GM21390 (cell line): Measurements from ENCODE around the gene ZNF432.
A peak's percentile ranks its signal among the peaks of the same experiment; 100 is the strongest.
"Not testable (repeated sequence)": the region's sequence is repeated elsewhere in the genome, so short reads cannot be mapped to it uniquely, and the experiment has no call there.

Source experiments
- ATAC-seq: cut with Tn5 transposase; IDR thresholded peaks from one replicate; pipeline ENCODE4 v1.9.1; 2021; ENCODE audit not compliant: unreplicated experiment

The ZNF432 gene

DNA sequence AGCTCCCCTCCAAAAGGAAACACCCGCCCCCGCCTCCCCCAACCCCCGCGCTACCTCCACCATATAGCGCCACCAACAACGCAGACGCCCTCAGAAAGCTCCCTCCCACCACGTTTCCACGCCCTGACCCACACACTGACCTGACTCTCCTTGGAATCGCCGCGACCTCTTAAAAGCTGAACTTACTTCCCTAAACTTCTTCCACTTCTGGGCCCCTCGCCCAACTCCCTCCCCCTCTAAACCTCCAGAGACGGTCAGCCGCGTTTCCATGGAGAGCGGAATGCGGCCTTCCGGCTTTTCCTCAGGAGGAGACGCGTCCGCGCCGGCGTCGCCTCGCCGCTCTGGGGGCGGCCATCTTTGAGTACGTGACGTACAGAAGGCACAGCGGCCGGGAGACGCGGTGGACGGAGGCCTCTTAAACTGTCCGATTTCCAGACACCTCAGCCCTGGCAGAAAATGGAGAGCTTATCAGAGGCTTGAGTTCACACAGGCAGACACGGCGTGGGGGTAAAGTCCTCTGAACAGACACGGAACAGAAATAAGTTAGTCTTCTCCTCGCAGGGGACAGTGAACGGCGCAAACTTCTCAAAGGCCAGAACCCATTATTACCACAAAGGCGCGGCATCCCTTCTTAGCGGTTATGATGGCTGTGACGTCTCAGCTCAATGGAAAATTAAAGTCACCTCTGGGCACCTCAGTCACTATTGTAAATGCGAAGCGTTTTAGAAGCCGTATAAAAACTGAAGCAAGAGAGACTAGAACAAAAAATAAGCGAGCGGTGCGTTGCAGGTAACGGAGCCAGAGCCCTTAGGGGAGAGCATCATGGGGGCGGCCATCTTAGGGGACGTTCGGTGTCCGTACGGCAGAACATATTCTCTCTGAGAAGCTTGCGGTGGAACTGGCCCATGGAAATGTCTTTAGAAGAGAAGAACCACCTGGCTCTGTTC lies at the start of gene ZNF432:
ZNF432 (minus strand) TSS at position 284 of the 947 bp plus-strand sequence. CDS start 1,970 bp downstream, outside the sequence.
- peak; percentile 87 for ATAC-seq

DNA sequence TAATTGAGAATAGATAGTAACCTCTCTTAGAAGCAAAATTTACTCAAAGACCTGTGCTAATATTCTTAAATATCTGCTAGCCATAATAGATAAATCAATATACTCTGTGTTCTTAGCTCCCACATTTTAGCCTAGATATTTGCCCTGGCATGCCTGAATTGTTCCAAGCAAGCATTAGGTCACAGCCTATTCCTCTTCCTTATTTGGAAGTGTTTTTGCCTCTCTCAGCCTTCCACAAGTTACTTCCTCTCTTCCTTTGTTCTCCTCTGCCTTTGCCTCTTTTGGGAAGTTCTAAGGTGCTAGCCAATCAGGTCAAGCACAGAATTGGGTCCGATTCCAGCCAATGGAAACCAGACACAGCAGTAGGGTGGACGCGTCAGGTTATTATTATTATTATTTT lies 47.8 kb upstream of the ZNF432 start:
- ATAC-seq = not testable (repeated sequence)

GRCh38 chr19:52095172-52096014 lies 46.8 kb upstream of the ZNF432 start, which contains the start of gene ZNF841:
TSS of gene ZNF841 (minus strand) at chr19:52095765. CDS start at chr19:52084801, 10,964 bp downstream.
- peak; percentile 96 for ATAC-seq

GRCh38 chr19:52094526-52095130 lies 46.0 kb upstream of the ZNF432 start:
- no peak for ATAC-seq

DNA sequence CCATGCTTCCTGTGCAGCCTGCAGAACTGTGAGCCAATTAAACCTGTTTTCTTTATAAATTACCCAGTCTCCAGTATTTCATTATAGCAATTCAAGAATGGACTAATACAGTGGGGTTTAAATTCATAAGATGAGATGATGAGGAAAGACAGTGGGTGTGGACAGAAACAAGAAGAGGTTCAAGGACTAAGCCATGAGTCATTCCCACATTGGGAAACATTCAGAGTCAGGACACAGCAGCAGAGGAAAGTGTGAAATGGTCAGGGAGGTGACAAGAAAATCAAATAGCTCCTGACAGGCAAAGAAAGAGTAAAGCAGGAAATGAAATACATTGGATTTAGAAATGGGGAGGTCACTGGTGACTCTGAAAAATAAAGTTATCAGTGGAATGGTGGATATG lies 37.8 kb upstream of the ZNF432 start:
- no peak for ATAC-seq

DNA sequence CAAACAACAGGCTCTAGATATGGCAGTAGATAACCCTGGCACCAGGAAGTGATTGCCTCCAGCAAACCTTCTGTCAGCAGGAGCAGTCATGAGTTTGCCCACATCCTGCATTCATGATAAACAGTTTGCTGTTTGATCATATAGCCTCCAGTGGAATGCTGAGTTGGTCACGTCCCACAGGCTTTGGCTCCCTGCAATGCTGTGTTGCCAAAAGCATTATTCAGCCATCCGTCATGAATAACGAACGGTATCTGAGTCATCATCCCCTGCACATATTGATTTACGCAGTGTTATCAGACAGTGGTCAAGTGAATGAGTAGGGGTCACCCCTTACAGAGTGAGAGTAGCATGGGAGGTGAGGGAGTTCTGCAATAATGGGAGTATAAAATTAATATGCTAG lies 21.9 kb upstream of the ZNF432 start:
- ATAC-seq = no peak

- ATAC-seq = no peak
Measured at GRCh38 chr19:52069653-52070052, 21.0 kb upstream of the ZNF432 start.

DNA sequence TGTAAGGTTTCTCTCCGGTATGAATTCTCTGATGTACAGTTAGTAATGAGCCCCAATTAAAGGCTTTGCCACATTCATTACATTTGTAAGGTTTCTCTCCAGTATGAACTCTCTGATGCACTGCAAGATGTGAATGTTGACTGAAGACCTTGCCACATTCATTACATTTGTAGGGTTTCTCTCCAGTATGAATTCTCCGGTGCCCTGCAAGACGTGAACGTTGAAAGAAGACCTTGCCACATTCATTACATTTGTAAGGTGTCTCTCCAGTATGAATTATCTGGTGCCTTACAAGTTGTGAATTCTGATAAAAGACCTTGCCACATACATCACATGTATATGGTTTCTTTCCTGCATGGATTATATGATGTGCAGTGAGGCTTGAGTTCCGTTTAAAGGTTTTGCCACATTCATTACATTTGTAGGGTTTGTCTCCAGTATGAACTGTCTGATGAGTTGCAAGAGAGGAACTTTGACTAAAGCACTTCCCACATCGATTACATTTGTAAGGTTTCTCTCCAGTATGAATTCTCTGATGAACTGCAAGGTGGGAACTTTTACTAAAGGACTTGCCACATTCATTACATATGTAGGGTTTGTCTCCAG lies 17.7 kb upstream of the ZNF432 start:
- no peak for ATAC-seq

GRCh38 chr19:52065399-52065798 lies 16.8 kb upstream of the ZNF432 start:
- ATAC-seq = no peak

DNA sequence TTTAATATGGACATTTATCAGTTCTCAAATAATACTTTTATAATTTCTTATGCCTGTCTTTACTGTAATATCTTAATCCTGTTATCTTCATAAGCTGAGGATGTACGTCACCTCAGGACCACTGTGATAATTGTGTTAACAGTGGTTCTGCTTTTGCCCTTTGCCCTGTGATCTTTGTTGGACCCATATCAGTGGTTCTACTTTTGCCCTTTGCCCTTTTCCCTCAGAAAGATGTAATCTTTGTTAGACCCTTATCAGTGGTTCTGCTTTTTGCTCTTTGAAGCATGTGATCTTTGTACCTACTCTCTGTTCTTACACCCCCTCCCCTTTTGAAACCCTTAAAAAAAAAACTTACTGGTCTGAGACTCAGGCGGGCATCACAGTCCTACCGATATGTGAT lies 7.8 kb upstream of the ZNF432 start:
- ATAC-seq = not testable (repeated sequence)

- not testable (repeated sequence) for ATAC-seq
Measured at GRCh38 chr19:52051736-52052135, 3.1 kb upstream of the ZNF432 start.

GRCh38 chr19:52039169-52039568 lies 9.5 kb downstream of the ZNF432 start:
- no peak for ATAC-seq

GRCh38 chr19:52034051-52034728 lies 14.4 kb downstream of the ZNF432 start:
- ATAC-seq = no peak

DNA sequence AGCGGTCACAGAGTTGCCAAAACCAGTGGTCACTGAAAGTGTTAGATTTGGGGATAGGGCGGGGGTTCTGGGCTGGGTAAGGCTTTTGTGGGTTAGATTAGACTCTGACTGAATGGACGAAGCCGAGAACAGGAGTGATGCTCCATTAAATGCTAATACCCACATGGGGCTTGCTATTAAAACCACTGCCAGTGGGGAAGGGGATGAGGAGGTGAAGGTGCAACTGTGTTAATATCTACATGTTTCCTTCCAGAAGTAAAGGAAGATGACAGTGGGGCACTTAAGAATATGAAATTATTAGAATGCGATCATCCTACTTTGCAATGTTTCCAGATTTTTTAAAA lies 19.9 kb downstream of the ZNF432 start:
- ATAC-seq = peak; percentile 21

DNA sequence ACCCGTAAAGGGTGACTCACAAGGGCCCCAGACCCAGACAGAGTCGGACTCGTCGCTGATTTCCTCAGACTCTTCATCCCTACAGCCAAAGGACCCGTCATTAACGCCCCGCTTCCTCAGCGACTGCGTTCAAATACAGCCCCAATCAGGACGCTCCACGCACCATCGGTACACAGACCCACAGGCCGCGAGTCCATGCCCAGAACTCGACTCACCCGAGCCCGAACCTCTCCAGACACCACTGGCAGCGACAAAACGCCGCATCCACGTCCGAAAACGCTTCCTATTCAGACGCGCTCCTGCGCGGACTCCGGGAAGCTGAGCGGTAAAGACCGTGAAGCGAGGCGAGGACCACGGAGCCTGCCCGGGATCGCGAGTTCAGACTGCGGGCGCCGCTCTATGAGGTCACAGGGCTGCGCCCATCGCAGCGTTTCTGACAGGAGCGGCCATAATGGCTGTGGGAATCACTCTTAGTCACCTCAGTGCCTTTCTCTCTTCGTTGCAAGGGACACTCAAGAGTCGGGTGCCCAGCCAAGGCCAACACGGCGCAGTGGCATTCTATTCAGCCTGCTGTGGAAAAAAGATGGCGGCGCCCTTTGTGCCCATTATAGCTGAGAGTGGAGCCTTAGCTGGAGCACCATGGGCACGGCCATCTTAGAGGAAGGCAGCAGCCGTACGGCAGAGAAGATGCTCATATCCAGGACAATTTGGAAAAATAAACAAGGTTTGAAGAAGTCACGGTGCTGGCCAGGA lies 20.4 kb downstream of the ZNF432 start, which contains the start of gene ZNF614:
ZNF614 (minus strand) TSS at position 353 of the 753 bp plus-strand sequence. CDS start 2,634 bp downstream, outside the sequence.
- peak; percentile 88 for ATAC-seq

DNA sequence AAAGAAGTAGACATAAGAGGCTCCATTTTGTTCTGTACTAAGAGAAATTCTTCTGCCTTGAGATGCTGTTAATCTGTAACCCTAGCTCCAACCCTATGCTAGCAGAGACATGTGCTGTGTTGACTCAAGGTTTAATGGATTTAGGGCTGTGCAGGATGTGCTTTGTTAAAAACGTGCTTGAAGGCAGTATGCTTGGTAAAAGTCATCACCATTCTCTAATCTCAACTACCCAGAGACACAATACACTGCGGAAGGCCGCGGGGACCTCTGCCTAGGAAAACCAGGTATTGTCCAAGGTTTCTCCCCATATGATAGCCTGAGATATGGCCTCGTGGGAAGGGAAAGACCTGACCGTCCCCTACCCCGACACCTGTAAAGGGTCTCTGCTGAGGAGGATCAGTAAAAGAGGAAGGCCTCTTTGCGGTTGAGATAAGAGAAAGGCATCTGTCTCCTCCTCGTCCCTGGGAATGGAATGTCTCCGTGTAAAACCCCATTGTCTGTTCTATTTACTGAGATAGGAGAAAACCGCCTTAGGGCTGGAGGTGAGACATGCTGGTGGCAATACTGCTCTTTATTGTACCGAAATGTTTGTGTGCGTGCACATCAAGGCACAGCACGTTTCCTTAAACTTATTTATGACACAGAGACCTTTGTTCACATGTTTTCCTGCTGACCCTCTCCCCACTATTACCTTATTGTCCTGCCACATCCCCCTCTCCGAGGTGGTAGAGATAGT lies 22.2 kb downstream of the ZNF432 start:
- ATAC-seq = not testable (repeated sequence)

- not testable (repeated sequence) for ATAC-seq
Measured at GRCh38 chr19:52024478-52024877, 24.2 kb downstream of the ZNF432 start.

DNA sequence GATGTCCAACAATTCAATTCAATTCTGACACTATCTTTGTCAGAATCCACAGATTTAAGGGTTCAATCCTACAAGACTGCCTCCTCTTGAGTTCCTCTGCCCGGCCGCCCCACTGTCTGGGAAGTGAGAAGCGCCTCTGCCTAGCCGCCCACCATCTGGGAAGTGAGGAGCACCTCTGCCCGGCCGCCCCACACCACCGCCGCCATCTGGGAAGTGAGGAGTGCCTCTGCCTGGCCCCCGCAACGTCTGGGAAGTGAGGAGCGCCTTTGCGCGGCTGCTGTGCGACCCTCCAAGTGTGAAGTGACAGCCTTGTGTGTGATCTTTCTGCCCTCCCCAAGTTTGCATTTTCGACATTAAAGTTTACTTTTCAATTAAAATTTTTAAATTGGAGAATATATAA lies 26.4 kb downstream of the ZNF432 start:
- ATAC-seq = no peak

DNA sequence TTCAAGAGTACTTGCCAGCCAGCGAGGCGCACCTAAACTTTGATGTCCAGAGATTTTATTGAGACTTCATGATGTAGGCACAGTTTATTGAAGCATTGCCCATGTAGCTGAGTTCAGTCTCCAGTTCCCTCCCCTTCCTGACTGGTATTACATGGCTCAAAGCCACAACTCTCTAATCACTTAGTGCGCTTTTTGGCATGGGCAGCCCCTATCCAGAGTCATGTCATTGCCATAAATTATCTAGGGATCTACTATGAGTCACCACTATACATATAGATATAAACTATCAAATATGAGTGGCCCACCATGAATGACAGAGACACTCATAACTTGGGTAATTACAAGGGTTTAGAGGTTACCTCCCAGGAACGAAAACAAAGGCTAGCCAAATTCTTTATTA lies 28.1 kb downstream of the ZNF432 start:
- no peak for ATAC-seq
